Measurements from ENCODE around the gene PLEKHJ1. TPM values are rescaled to one million over a fixed set of nuclear protein-coding genes. Genes with fewer than 3 reads are reported as not detected.

PLEKHJ1 gene
- total and polyA plus RNA-seq, 4 donors, result 64.4 to 76.4 (median 67.3) TPM

DNA sequence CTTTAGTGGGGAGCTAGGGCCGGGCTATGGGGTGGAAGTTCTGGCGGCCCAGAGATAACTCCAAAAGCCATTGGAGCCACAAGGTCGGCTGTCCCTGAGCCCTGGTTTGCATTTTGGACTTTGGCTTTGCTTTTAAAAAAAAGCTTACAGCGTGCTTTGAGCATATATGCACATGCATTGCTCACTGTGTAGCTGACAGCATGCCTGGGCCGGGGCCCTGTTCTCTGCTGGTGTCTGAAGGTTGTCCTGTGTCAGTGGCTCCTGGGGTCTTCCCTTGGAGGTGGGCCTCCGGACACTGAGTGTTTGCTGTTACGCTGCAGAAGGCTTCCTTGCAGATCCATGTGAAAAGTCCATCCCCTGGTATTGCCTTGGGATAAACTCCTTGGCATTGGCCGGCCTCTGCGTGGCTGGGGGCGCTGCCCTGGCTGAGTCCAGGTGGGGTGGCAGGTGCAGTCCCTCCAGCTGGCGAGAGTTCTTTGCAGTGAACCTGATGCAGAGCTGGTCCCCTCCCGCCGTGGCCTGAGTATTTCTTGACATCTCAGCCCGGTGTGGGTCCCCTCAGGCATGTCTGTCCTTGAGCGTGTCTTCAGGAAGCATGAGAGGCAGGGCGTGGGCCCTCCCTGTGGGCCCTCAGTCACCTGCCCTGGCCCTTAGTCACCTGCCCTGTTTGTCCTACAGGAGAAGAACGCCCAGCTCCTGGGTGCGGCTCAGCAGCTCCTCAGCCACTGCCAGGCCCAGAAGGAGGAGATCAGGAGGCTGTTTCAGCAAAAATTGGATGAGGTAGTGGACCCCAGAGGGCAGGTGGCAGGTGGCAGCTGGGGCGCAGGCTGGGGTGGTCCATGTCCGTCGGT lies 23.0 kb downstream of the PLEKHJ1 start:
- H3K27ac ChIP-seq (ENCODE audit: low read depth in 1 of 2, low read length in 1 of 2), result peak overlapping the region in 1 of 2 donors; percentile 59
- DNase-seq (no peak), ATAC-seq (ENCODE audit: insufficient read depth, low FRiP score) (peak; percentile 67)
- no peak overlapping the region for H3K9ac ChIP-seq (ENCODE audit: insufficient read depth in 1 of 2, low read length in 2 of 2)
- TF ChIP-seq CTCF (IDR thresholded peaks at IDR 0.05; ENCODE audit: control extremely low read depth, extremely low read depth), result no peak
- peaks cover 0 to 16% (median 9%) of the 10 kb centered on the region in 5 donors for H3K4me1 ChIP-seq (ENCODE audit: control insufficient read depth in 5 of 5, insufficient read depth in 5 of 5, low read length in 5 of 5)
- H3K9me3 ChIP-seq (ENCODE audit: control insufficient read depth in 4 of 4, insufficient read depth in 3 of 4, low read length in 3 of 4), result peaks cover 0 to 4% (median 0%) of the 10 kb centered on the region in 4 donors
- H3K27me3 ChIP-seq (ENCODE audit: control insufficient read depth in 3 of 3, insufficient read depth in 3 of 3, low read length in 2 of 3), result no peaks in the 10 kb centered on the region
- 86 to 90% methylated on average over 20 to 21 of the region's 21 CpGs for WGBS, 2 donors
- peaks cover 8 to 83% (median 34%) of the 10 kb centered on the region in 4 donors for H3K36me3 ChIP-seq (ENCODE audit: control insufficient read depth in 4 of 4, insufficient read depth in 4 of 4, low read length in 4 of 4)
- H3K4me3 ChIP-seq, result no peak overlapping the region

DNA sequence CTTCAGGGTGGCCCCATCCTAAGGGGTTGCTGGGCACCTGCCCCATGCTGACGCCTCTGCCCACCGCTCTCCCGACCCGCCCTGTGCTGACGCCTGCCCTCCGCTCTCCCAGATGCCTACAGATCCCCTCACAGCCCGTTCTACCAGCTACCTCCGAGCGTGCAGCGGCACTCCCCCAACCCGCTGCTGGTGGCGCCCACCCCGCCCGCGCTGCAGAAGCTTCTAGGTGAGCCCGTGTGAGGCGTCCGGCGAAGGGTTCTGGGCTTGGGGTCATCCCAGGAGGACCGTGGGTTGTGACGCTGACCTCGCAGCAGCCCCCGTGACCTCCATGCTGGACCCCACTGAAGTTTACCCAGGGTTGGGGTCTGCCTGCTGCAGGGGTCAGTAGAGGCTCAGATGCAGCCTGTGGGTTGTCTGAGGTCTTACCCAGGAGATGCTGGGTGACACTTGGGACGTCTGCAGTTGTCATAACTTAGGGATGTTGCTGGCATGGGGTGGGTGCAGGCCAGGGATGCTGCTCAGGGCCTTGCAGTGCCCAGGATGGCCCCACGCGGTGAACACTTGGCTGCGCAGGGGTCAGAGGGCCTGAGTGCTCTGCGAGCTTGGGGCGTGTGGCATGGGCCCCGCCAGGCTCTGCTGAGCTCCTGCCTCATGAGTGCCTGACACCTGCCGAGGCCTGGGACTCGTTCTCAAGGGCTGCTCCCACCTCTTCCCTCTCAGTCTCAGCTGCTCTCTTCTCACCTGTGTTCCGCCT lies 25.0 kb downstream of the PLEKHJ1 start:
- 94 to 97% methylated on average over 33 of the region's 33 CpGs for WGBS, 2 donors
- Histone ChIP-seq H3K27ac (ENCODE audit: low read depth in 1 of 2, low read length in 1 of 2) (no peak overlapping the region), H3K4me1 (ENCODE audit: control insufficient read depth in 5 of 5, insufficient read depth in 5 of 5, low read length in 5 of 5) (peaks cover 0 to 16% (median 11%) of the 10 kb centered on the region in 5 donors), H3K9me3 (ENCODE audit: control insufficient read depth in 4 of 4, insufficient read depth in 3 of 4, low read length in 3 of 4) (peaks cover 0 to 2% (median 0%) of the 10 kb centered on the region in 4 donors), H3K27me3 (ENCODE audit: control insufficient read depth in 3 of 3, insufficient read depth in 3 of 3, low read length in 2 of 3) (no peaks in the 10 kb centered on the region), H3K36me3 (ENCODE audit: control insufficient read depth in 4 of 4, insufficient read depth in 4 of 4, low read length in 4 of 4) (peaks cover 15 to 78% (median 28%) of the 10 kb centered on the region in 4 donors), H3K9ac (ENCODE audit: insufficient read depth in 1 of 2, low read length in 2 of 2) (no peak overlapping the region), H3K4me3 (no peak overlapping the region)
- no peak for TF ChIP-seq CTCF (IDR thresholded peaks at IDR 0.05; ENCODE audit: control extremely low read depth, extremely low read depth)
- DNase-seq (no peak), ATAC-seq (ENCODE audit: insufficient read depth, low FRiP score) (no peak)

- TF ChIP-seq CTCF (IDR thresholded peaks at IDR 0.05; ENCODE audit: control extremely low read depth, extremely low read depth), result no peak
- 87 to 92% methylated on average over 21 of the region's 21 CpGs for WGBS, 2 donors
- no peak for DNase-seq
- Histone ChIP-seq H3K36me3 (ENCODE audit: control insufficient read depth in 4 of 4, insufficient read depth in 4 of 4, low read length in 4 of 4) (peaks cover 10 to 70% (median 24%) of the 10 kb centered on the region in 4 donors), H3K9me3 (ENCODE audit: control insufficient read depth in 4 of 4, insufficient read depth in 3 of 4, low read length in 3 of 4) (peaks cover 0 to 2% (median 0%) of the 10 kb centered on the region in 4 donors), H3K27me3 (ENCODE audit: control insufficient read depth in 3 of 3, insufficient read depth in 3 of 3, low read length in 2 of 3) (no peaks in the 10 kb centered on the region), H3K27ac (ENCODE audit: low read depth in 1 of 2, low read length in 1 of 2) (no peak overlapping the region), H3K4me1 (ENCODE audit: control insufficient read depth in 5 of 5, insufficient read depth in 5 of 5, low read length in 5 of 5) (peaks cover 0 to 16% (median 11%) of the 10 kb centered on the region in 5 donors), H3K9ac (ENCODE audit: insufficient read depth in 1 of 2, low read length in 2 of 2) (no peak overlapping the region), H3K4me3 (no peak overlapping the region)
- no peak for ATAC-seq (ENCODE audit: insufficient read depth, low FRiP score)
Observed at GRCh38 chr19:2210206-2210605, 25.9 kb downstream of the PLEKHJ1 start.
